ENCODE results near the gene ING3. TPM values are rescaled to one million over a fixed set of nuclear protein-coding genes. Genes with fewer than 3 reads are reported as not detected.
A peak's percentile ranks its signal among the peaks of the same experiment; 100 is the strongest.
"Not testable (repeated sequence)": the region's sequence is repeated elsewhere in the genome, so short reads cannot be mapped to it uniquely, and the experiment has no call there.

Gene ING3
- polyA plus RNA-seq, 4 donors, result 9.4 to 21.8 (median 12.7) TPM

- no peaks in the 10 kb centered on the region for H3K36me3 ChIP-seq (ENCODE audit: control insufficient read depth in 3 of 3, insufficient read depth in 2 of 3, low read depth in 1 of 3, low read length in 3 of 3)
- 65 to 73% (median 72%) methylated on average over 2 of the region's 2 CpGs for WGBS, 3 donors
- DNase-seq (no peak), FAIRE-seq (no peak)
- no peaks in the 10 kb centered on the region for H3K27me3 ChIP-seq (ENCODE audit: control insufficient read depth in 3 of 3, insufficient read depth in 3 of 3, low read length in 3 of 3)
- no peaks in the 10 kb centered on the region for H3K9me3 ChIP-seq (ENCODE audit: control insufficient read depth in 2 of 2, insufficient read depth in 1 of 2, low read depth in 1 of 2, low read length in 1 of 2)
- no peak overlapping the region for H3K27ac ChIP-seq (ENCODE audit: low read depth in 1 of 3, low read length in 2 of 3)
- peaks cover 0 to 11% (median 5%) of the 10 kb centered on the region in 3 donors for H3K4me1 ChIP-seq (ENCODE audit: control insufficient read depth in 3 of 3, insufficient read depth in 2 of 3, low read depth in 1 of 3, low read length in 2 of 3)
- H3K4me3 ChIP-seq (ENCODE audit: low read depth in 1 of 3, low read length in 3 of 3), result no peak overlapping the region
Measured at GRCh38 chr7:120998996-120999565, 48.5 kb downstream of the ING3 start.

GRCh38 chr7:121000081-121000983 lies 49.8 kb downstream of the ING3 start:
- Histone ChIP-seq H3K4me1 (ENCODE audit: control insufficient read depth in 3 of 3, insufficient read depth in 2 of 3, low read depth in 1 of 3, low read length in 2 of 3) (peaks cover 0 to 5% (median 4%) of the 10 kb centered on the region in 3 donors), H3K9me3 (ENCODE audit: control insufficient read depth in 2 of 2, insufficient read depth in 1 of 2, low read depth in 1 of 2, low read length in 1 of 2) (no peaks in the 10 kb centered on the region), H3K4me3 (ENCODE audit: low read depth in 1 of 3, low read length in 3 of 3) (no peak overlapping the region), H3K36me3 (ENCODE audit: control insufficient read depth in 3 of 3, insufficient read depth in 2 of 3, low read depth in 1 of 3, low read length in 3 of 3) (no peaks in the 10 kb centered on the region), H3K27ac (ENCODE audit: low read depth in 1 of 3, low read length in 2 of 3) (peak overlapping the region in 2 of 3 donors; percentile 0 to 50), H3K27me3 (ENCODE audit: control insufficient read depth in 3 of 3, insufficient read depth in 3 of 3, low read length in 3 of 3) (no peaks in the 10 kb centered on the region)
- no peak for FAIRE-seq
- WGBS, 3 donors, result 53 to 66% (median 65%) methylated on average over 9 of the region's 9 CpGs
- no peak for DNase-seq

GRCh38 chr7:121001234-121001906 lies 50.8 kb downstream of the ING3 start:
- H3K4me1 ChIP-seq (ENCODE audit: control insufficient read depth in 3 of 3, insufficient read depth in 2 of 3, low read depth in 1 of 3, low read length in 2 of 3), result peaks cover 0 to 5% (median 4%) of the 10 kb centered on the region in 3 donors

GRCh38 chr7:121002048-121002756 lies 51.6 kb downstream of the ING3 start:
- no peaks in the 10 kb centered on the region for H3K9me3 ChIP-seq (ENCODE audit: control insufficient read depth in 2 of 2, insufficient read depth in 1 of 2, low read depth in 1 of 2, low read length in 1 of 2)
- H3K27ac ChIP-seq (ENCODE audit: low read depth in 1 of 3, low read length in 2 of 3), result peak overlapping the region in 1 of 3 donors; percentile 13
- H3K4me3 ChIP-seq (ENCODE audit: low read depth in 1 of 3, low read length in 3 of 3), result no peak overlapping the region
- no peaks in the 10 kb centered on the region for H3K27me3 ChIP-seq (ENCODE audit: control insufficient read depth in 3 of 3, insufficient read depth in 3 of 3, low read length in 3 of 3)
- WGBS, 3 donors, result 48 to 54% (median 50%) methylated on average over 2 of the region's 2 CpGs
- DNase-seq, result no peak
- no peaks in the 10 kb centered on the region for H3K4me1 ChIP-seq (ENCODE audit: control insufficient read depth in 3 of 3, insufficient read depth in 2 of 3, low read depth in 1 of 3, low read length in 2 of 3)
- FAIRE-seq, result no peak
- H3K36me3 ChIP-seq (ENCODE audit: control insufficient read depth in 3 of 3, insufficient read depth in 2 of 3, low read depth in 1 of 3, low read length in 3 of 3), result no peaks in the 10 kb centered on the region

More at GRCh38 chr7:121001234-121001906, 50.8 kb downstream of the ING3 start:
- Histone ChIP-seq H3K27me3 (ENCODE audit: control insufficient read depth in 3 of 3, insufficient read depth in 3 of 3, low read length in 3 of 3) (no peaks in the 10 kb centered on the region), H3K4me3 (ENCODE audit: low read depth in 1 of 3, low read length in 3 of 3) (no peak overlapping the region), H3K9me3 (ENCODE audit: control insufficient read depth in 2 of 2, insufficient read depth in 1 of 2, low read depth in 1 of 2, low read length in 1 of 2) (no peaks in the 10 kb centered on the region), H3K27ac (ENCODE audit: low read depth in 1 of 3, low read length in 2 of 3) (no peak overlapping the region), H3K36me3 (ENCODE audit: control insufficient read depth in 3 of 3, insufficient read depth in 2 of 3, low read depth in 1 of 3, low read length in 3 of 3) (no peaks in the 10 kb centered on the region)
- DNase-seq, result no peak
- 69 to 89% (median 77%) methylated on average over 3 of the region's 3 CpGs for WGBS, 3 donors
- FAIRE-seq, result no peak

GRCh38 chr7:121002757-121003200 lies 52.2 kb downstream of the ING3 start:
- FAIRE-seq (no peak), DNase-seq (no peak)
- Histone ChIP-seq H3K4me1 (ENCODE audit: control insufficient read depth in 3 of 3, insufficient read depth in 2 of 3, low read depth in 1 of 3, low read length in 2 of 3) (no peaks in the 10 kb centered on the region), H3K27ac (ENCODE audit: low read depth in 1 of 3, low read length in 2 of 3) (no peak overlapping the region), H3K27me3 (ENCODE audit: control insufficient read depth in 3 of 3, insufficient read depth in 3 of 3, low read length in 3 of 3) (no peaks in the 10 kb centered on the region), H3K9me3 (ENCODE audit: control insufficient read depth in 2 of 2, insufficient read depth in 1 of 2, low read depth in 1 of 2, low read length in 1 of 2) (no peaks in the 10 kb centered on the region), H3K4me3 (ENCODE audit: low read depth in 1 of 3, low read length in 3 of 3) (no peak overlapping the region), H3K36me3 (ENCODE audit: control insufficient read depth in 3 of 3, insufficient read depth in 2 of 3, low read depth in 1 of 3, low read length in 3 of 3) (no peaks in the 10 kb centered on the region)
- 67 to 87% (median 82%) methylated on average over 5 of the region's 5 CpGs for WGBS, 3 donors

GRCh38 chr7:121003986-121004685 lies 53.6 kb downstream of the ING3 start:
- H3K9me3 ChIP-seq (ENCODE audit: control insufficient read depth in 2 of 2, insufficient read depth in 1 of 2, low read depth in 1 of 2, low read length in 1 of 2), result no peaks in the 10 kb centered on the region
- no peaks in the 10 kb centered on the region for H3K4me1 ChIP-seq (ENCODE audit: control insufficient read depth in 3 of 3, insufficient read depth in 2 of 3, low read depth in 1 of 3, low read length in 2 of 3)
- H3K36me3 ChIP-seq (ENCODE audit: control insufficient read depth in 3 of 3, insufficient read depth in 2 of 3, low read depth in 1 of 3, low read length in 3 of 3), result no peaks in the 10 kb centered on the region
- no peak overlapping the region for H3K4me3 ChIP-seq (ENCODE audit: low read depth in 1 of 3, low read length in 3 of 3)
- FAIRE-seq (no peak), DNase-seq (peak in 1 of 2 donors; percentile 42)
- H3K27me3 ChIP-seq (ENCODE audit: control insufficient read depth in 3 of 3, insufficient read depth in 3 of 3, low read length in 3 of 3), result no peaks in the 10 kb centered on the region
- H3K27ac ChIP-seq (ENCODE audit: low read depth in 1 of 3, low read length in 2 of 3), result no peak overlapping the region
- 41 to 59% (median 46%) methylated on average over 5 of the region's 5 CpGs for WGBS, 3 donors

- 80 to 96% (median 85%) methylated on average over 4 of the region's 4 CpGs for WGBS, 3 donors
- H3K27ac ChIP-seq (ENCODE audit: low read depth in 1 of 3, low read length in 2 of 3); FAIRE-seq; H3K4me1 ChIP-seq (ENCODE audit: control insufficient read depth in 3 of 3, insufficient read depth in 2 of 3, low read depth in 1 of 3, low read length in 2 of 3); H3K27me3 ChIP-seq (ENCODE audit: control insufficient read depth in 3 of 3, insufficient read depth in 3 of 3, low read length in 3 of 3); H3K4me3 ChIP-seq (ENCODE audit: low read depth in 1 of 3, low read length in 3 of 3); H3K9me3 ChIP-seq (ENCODE audit: control insufficient read depth in 2 of 2, insufficient read depth in 1 of 2, low read depth in 1 of 2, low read length in 1 of 2); H3K36me3 ChIP-seq (ENCODE audit: control insufficient read depth in 3 of 3, insufficient read depth in 2 of 3, low read depth in 1 of 3, low read length in 3 of 3); DNase-seq: not testable (repeated sequence)
Measured at GRCh38 chr7:121005058-121005457, 54.5 kb downstream of the ING3 start.

Data from small intestine (tissue), 7 donors.